Measurements from ENCODE around the gene CTDSPL. TPM values are rescaled to one million over a fixed set of nuclear protein-coding genes. Genes with fewer than 3 reads are reported as not detected.

Gene CTDSPL
- polyA plus RNA-seq, 3 donors from 2014 or later, result 0.87 TPM; not detected in 2

DNA sequence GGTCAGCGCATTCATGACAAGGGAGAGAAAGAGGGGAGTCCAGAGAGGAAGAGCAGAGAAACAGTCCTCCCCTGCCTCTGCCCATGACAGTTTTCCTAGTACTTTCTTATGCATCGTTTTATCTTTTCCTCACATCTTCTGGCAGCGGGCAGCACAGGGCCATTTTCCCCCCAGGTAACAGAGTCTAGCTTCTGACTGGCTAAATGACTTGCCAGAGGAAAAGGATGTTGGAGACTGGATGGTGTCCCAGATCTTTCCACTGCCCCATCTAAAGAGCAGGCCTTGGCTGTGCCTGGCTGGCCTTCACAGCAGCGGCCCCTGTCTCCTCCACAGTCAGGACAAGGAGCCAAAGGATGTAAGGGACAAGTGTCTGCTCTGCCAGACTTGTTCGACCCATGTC lies 59.3 kb downstream of the CTDSPL start:
- peaks cover 0 to 2% (median 2%) of the 10 kb centered on the region in 3 donors for H3K27me3 Mint-ChIP-seq (ENCODE audit: low read depth in 3 of 3)
- DNase-seq, result no peak
- no peaks in the 10 kb centered on the region for H3K9me3 Mint-ChIP-seq
- H3K4me1 Mint-ChIP-seq, result no peaks in the 10 kb centered on the region
- H3K27ac Mint-ChIP-seq, result no peak overlapping the region
- no peaks in the 10 kb centered on the region for H3K36me3 Mint-ChIP-seq
- no peak overlapping the region for H3K4me3 Mint-ChIP-seq

DNA sequence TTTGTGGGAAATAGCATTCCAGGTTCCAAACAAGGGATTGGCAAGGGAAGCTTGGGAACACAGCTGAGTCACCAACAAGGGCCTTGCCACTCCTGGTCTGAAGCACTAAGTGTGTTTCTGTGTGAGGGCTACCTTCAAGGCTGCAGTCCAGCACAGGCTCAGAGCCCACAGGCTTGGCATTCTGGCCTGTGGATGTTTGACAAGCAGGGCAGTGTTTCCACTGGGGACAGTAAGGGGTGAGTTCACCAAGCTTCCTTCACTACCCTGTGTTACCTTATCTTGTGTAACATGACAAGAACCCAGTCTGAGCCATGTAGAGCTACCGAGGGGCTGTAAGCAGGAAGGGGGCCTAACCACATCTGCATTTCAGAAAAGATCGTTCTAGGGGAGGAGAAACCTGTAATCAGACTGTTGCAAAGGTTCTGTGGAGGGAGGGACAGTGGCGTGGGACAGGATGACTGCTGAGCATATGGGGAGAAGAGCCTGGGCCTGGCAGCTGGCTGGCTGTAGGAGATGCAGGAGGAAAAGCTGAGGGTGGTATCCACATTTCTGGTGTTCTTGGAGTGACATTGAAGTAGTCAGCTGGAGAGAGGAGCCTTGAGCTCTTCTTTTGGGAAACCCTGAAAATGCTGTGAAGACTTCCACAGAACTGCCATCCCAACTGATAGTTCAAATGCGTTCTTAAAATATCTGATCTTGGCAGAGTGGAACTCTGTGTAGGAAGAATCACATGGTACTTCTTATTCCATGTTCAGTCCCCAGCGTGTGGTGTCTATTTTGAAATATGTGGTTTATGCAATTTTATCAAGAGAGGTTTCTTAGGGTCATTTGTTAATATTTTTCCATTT lies 61.3 kb downstream of the CTDSPL start:
- H3K27ac Mint-ChIP-seq, result no peak overlapping the region
- H3K9me3 Mint-ChIP-seq, result no peaks in the 10 kb centered on the region
- H3K4me3 Mint-ChIP-seq, result no peak overlapping the region
- no peak for DNase-seq
- no peaks in the 10 kb centered on the region for H3K4me1 Mint-ChIP-seq
- H3K27me3 Mint-ChIP-seq (ENCODE audit: low read depth in 3 of 3), result peaks cover 0 to 3% (median 2%) of the 10 kb centered on the region in 3 donors
- H3K36me3 Mint-ChIP-seq, result no peaks in the 10 kb centered on the region

DNA sequence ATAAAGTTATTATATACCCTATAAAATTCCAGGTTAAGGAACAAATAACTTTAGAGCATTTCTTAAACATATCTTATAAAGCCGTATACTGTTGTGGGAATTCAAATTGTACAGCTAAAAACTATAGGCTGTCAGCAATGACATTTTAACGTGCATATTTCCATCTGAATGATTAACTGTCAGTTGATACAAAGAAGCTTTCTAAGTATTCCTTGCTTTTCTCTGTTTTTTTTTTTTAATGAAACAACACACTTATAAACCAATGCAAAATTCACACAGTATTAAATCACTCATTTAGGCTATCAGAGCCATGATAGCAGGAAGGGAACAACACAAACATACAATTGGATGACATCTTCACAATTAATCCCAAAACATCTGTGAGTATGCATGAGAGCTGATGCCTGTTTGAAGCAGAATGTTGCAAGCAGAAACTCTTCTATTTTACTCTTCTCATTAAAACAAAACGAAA lies 61.9 kb downstream of the CTDSPL start:
- no peaks in the 10 kb centered on the region for H3K9me3 Mint-ChIP-seq
- DNase-seq, result no peak
- H3K36me3 Mint-ChIP-seq, result no peaks in the 10 kb centered on the region
- no peaks in the 10 kb centered on the region for H3K4me1 Mint-ChIP-seq
- H3K27ac Mint-ChIP-seq, result no peak overlapping the region
- H3K27me3 Mint-ChIP-seq (ENCODE audit: low read depth in 3 of 3), result peaks cover 0 to 4% (median 2%) of the 10 kb centered on the region in 3 donors
- no peak overlapping the region for H3K4me3 Mint-ChIP-seq

DNA sequence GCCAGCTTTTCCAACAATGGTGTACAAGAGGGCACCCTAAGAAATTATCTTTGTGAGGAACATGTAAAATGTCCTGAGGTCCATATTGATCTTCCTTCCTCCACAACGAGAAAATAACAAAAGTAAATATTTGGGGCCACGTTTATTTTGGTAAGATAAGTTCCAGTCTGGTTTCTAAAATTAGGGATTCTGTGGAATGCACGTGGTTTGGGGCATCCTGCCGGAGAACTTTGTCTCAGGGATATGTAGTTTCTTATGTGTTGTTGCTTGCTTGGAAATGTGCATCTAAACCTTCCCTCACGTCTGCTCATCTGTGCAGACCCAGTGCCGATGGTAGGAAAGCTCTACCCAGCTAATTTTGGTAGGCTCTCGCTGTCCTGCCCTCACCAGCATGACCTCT lies 62.8 kb downstream of the CTDSPL start:
- Mint-ChIP-seq H3K9me3 (no peaks in the 10 kb centered on the region), H3K27ac (no peak overlapping the region), H3K27me3 (ENCODE audit: low read depth in 3 of 3) (peaks cover 0 to 4% (median 2%) of the 10 kb centered on the region in 3 donors), H3K4me1 (no peaks in the 10 kb centered on the region), H3K36me3 (no peaks in the 10 kb centered on the region), H3K4me3 (no peak overlapping the region)
- DNase-seq, result no peak

DNA sequence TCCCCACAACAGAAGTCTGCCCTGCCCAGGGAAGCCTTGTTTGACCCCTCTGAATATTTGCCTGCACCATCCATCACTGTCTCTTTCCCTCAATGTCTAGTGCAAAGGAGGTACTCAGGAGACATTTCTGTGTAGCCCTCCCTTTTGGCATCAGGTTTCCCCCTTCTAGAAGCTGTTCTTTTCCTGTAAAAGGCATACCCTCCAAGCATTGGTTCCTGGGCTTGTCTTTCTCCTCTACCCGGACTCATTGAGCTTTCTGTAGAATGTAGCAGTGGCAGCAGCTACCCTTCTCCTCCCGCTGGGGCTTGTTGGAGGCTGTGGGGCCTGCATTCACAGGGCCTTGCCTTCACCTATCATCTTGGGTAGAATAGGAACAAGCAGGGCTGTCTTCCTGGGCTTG lies 63.5 kb downstream of the CTDSPL start:
- no peaks in the 10 kb centered on the region for H3K4me1 Mint-ChIP-seq
- H3K36me3 Mint-ChIP-seq, result no peaks in the 10 kb centered on the region
- no peak overlapping the region for H3K27ac Mint-ChIP-seq
- no peak for DNase-seq
- no peak overlapping the region for H3K4me3 Mint-ChIP-seq
- H3K27me3 Mint-ChIP-seq (ENCODE audit: low read depth in 3 of 3), result peaks cover 0 to 4% (median 2%) of the 10 kb centered on the region in 3 donors
- H3K9me3 Mint-ChIP-seq, result no peaks in the 10 kb centered on the region

DNA sequence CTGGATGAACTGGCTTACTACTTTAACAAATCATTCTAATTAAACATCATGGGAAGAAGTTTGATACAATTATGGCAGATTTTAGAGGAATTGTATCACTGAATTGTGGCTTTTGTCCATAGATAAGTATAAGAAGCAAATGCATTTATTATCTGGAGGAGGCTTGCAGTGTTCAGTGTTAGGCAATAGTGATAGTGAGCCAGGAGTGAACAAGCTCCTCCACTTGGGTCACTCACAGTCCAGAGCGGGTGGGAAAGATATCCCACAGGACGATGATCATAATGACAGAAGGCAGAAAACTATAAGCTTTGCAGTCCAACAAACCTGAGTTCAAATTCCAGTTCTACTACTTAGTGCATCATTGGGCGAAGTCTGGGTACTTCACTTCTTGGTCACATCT lies 64.9 kb downstream of the CTDSPL start:
- H3K36me3 Mint-ChIP-seq, result no peaks in the 10 kb centered on the region
- H3K27ac Mint-ChIP-seq, result no peak overlapping the region
- DNase-seq, result no peak
- H3K4me1 Mint-ChIP-seq, result no peaks in the 10 kb centered on the region
- no peak overlapping the region for H3K4me3 Mint-ChIP-seq
- H3K27me3 Mint-ChIP-seq (ENCODE audit: low read depth in 3 of 3), result peaks cover 0 to 4% (median 4%) of the 10 kb centered on the region in 3 donors
- H3K9me3 Mint-ChIP-seq, result no peaks in the 10 kb centered on the region

- Mint-ChIP-seq H3K4me1 (no peaks in the 10 kb centered on the region), H3K27me3 (ENCODE audit: low read depth in 3 of 3) (peaks cover 0 to 6% (median 2%) of the 10 kb centered on the region in 3 donors), H3K4me3 (no peak overlapping the region), H3K27ac (no peak overlapping the region), H3K36me3 (no peaks in the 10 kb centered on the region), H3K9me3 (no peaks in the 10 kb centered on the region)
- DNase-seq, result no peak
Observed at GRCh38 chr3:37930495-37930894, 68.8 kb downstream of the CTDSPL start.

GRCh38 chr3:37932505-37932904 lies 70.8 kb downstream of the CTDSPL start:
- no peaks in the 10 kb centered on the region for H3K36me3 Mint-ChIP-seq
- no peak for DNase-seq
- H3K4me3 Mint-ChIP-seq, result no peak overlapping the region
- no peak overlapping the region for H3K27ac Mint-ChIP-seq
- peaks cover 0 to 7% (median 6%) of the 10 kb centered on the region in 3 donors for H3K27me3 Mint-ChIP-seq (ENCODE audit: low read depth in 3 of 3)
- H3K9me3 Mint-ChIP-seq, result no peaks in the 10 kb centered on the region
- no peaks in the 10 kb centered on the region for H3K4me1 Mint-ChIP-seq

- Mint-ChIP-seq H3K27me3 (ENCODE audit: low read depth in 3 of 3) (peaks cover 2 to 14% (median 3%) of the 10 kb centered on the region in 3 donors), H3K4me3 (no peak overlapping the region), H3K27ac (no peak overlapping the region), H3K4me1 (no peaks in the 10 kb centered on the region), H3K36me3 (no peaks in the 10 kb centered on the region), H3K9me3 (no peaks in the 10 kb centered on the region)
- no peak for DNase-seq
Observed at GRCh38 chr3:37934631-37935289, 73.1 kb downstream of the CTDSPL start.

- Mint-ChIP-seq H3K4me3 (no peak overlapping the region), H3K4me1 (no peaks in the 10 kb centered on the region), H3K27ac (no peak overlapping the region)
Observed at GRCh38 chr3:37935290-37935668, 73.6 kb downstream of the CTDSPL start.

DNA sequence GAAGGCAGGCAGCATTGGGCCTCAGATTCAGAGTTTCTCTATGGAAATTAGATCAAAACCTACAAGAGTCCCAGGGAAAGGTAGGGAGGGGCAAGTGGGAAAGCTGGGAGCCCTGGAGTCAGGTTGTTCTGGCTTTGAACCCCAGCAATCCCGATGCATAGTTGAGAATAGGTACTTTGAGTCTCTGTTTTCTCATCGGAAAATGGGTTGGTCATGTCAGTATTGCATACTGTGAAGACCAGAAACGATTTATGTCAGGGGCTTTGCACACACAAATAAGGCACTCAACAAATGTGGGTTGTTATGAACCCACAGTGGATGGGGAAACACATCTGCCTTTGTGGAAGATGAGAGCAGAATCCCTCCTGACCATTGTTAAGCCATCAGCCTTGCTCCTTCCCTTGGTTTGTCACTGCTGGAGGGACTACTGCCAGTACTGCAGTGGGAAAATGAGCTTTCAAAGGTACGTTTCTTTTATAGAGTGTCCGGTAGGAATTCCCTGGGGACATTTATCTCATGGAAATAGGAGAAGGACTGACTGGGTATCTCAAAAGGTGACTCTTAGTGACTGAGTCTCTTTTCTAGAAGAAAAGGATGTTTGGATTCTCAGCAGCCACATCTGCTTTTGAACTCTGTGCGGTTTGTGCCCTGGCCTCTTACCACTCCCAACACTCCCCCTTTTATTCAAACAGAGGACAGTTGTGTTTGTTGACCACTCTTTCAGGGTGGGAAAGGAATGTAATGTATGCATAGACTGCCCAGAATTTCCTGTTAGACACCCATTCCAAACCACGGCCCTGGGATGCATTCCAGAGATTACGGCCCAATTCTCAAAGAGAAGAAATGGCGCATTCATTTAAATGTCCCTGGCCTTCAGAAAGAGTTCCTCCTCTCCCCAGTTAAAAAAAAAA lies 74.3 kb downstream of the CTDSPL start:
- no peak overlapping the region for H3K27ac Mint-ChIP-seq
- H3K4me3 Mint-ChIP-seq, result no peak overlapping the region
- no peaks in the 10 kb centered on the region for H3K36me3 Mint-ChIP-seq
- DNase-seq, result no peak
- peaks cover 2 to 12% (median 3%) of the 10 kb centered on the region in 3 donors for H3K27me3 Mint-ChIP-seq (ENCODE audit: low read depth in 3 of 3)
- H3K4me1 Mint-ChIP-seq, result no peaks in the 10 kb centered on the region
- no peaks in the 10 kb centered on the region for H3K9me3 Mint-ChIP-seq

More at GRCh38 chr3:37935290-37935668, 73.6 kb downstream of the CTDSPL start:
- no peaks in the 10 kb centered on the region for H3K36me3 Mint-ChIP-seq
- peaks cover 2 to 14% (median 3%) of the 10 kb centered on the region in 3 donors for H3K27me3 Mint-ChIP-seq (ENCODE audit: low read depth in 3 of 3)
- H3K9me3 Mint-ChIP-seq, result no peaks in the 10 kb centered on the region
- no peak for DNase-seq

- no peak overlapping the region for H3K4me3 Mint-ChIP-seq
- H3K4me1 Mint-ChIP-seq, result no peaks in the 10 kb centered on the region
- peaks cover 2 to 13% (median 2%) of the 10 kb centered on the region in 3 donors for H3K27me3 Mint-ChIP-seq (ENCODE audit: low read depth in 3 of 3)
- DNase-seq, result no peak
- H3K9me3 Mint-ChIP-seq, result no peaks in the 10 kb centered on the region
- H3K27ac Mint-ChIP-seq, result no peak overlapping the region
- H3K36me3 Mint-ChIP-seq, result no peaks in the 10 kb centered on the region
Observed at GRCh38 chr3:37937156-37937555, 75.5 kb downstream of the CTDSPL start.

GRCh38 chr3:37938011-37938410 lies 76.3 kb downstream of the CTDSPL start:
- Mint-ChIP-seq H3K9me3 (no peaks in the 10 kb centered on the region), H3K27me3 (ENCODE audit: low read depth in 3 of 3) (peaks cover 0 to 14% (median 2%) of the 10 kb centered on the region in 3 donors), H3K4me1 (no peaks in the 10 kb centered on the region), H3K27ac (no peak overlapping the region), H3K4me3 (no peak overlapping the region), H3K36me3 (no peaks in the 10 kb centered on the region)
- no peak for DNase-seq
